Ovary (tissue), 3 donors: ENCODE measurements around the gene SANBR.

Experiments used
- POLR2A ChIP-seq: fragments of 450-650 bp; IDR thresholded peaks from one replicate; pipeline ENCODE4 v1.6.1; 2017; ENCODE audit warnings: antibody characterized with exemption, mild to moderate bottlenecking, moderate library complexity
- TF ChIP-seq, protein P1 (sequence below), 3 donors: fragments of 450-650 bp in 2 of 3; fragments of 200-600 bp in 1 of 3; IDR thresholded peaks; one replicate each; pipeline versions ENCODE4 v1.5.1 to v1.8.0; 2016 to 2022; ENCODE audit warnings: antibody characterized with exemption in 3 of 3, mild to moderate bottlenecking in 1 of 3
- donor health status: DM: no; HTN: no; CAD: no.

DNA sequence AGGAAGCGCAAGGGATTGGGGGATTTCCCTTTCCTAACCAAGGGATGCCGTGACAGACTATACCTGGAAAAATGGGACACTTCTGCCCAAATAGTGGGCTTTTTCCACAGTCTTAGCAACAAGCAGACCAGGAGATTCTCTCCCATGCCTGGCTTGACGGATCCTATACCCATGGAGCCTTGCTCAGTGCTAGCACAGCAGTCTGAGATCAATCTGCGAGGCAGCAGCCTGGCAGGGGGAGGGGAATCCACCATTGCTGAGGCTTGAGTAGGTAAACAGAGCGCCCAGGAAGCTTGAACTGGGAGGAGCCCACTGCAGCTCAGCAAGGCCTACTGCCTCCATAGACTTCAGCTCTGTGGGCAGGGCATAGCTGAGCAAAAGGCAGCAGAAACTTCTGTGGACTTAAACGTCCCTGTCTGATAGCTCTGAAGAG is 44.4 kb upstream of the SANBR start:
- TF ChIP-seq, protein P1, sequence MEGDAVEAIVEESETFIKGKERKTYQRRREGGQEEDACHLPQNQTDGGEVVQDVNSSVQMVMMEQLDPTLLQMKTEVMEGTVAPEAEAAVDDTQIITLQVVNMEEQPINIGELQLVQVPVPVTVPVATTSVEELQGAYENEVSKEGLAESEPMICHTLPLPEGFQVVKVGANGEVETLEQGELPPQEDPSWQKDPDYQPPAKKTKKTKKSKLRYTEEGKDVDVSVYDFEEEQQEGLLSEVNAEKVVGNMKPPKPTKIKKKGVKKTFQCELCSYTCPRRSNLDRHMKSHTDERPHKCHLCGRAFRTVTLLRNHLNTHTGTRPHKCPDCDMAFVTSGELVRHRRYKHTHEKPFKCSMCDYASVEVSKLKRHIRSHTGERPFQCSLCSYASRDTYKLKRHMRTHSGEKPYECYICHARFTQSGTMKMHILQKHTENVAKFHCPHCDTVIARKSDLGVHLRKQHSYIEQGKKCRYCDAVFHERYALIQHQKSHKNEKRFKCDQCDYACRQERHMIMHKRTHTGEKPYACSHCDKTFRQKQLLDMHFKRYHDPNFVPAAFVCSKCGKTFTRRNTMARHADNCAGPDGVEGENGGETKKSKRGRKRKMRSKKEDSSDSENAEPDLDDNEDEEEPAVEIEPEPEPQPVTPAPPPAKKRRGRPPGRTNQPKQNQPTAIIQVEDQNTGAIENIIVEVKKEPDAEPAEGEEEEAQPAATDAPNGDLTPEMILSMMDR (IDR thresholded peaks at IDR 0.05), result no peak
- TF ChIP-seq POLR2A, result no peak
